IgD-negative memory B cell (primary cell): ENCODE results near the gene VEGFD. TPM values are rescaled to one million over a fixed set of nuclear protein-coding genes. Genes with fewer than 3 reads are reported as not detected.
"Not testable (repeated sequence)": the region's sequence is repeated elsewhere in the genome, so short reads cannot be mapped to it uniquely, and the experiment has no call there.

ENCODE experiments used
- H3K27ac Mint-ChIP-seq, 3 donors: one replicate each; pipeline ENCODE4 v1.8.0; 2020 to 2022; ENCODE audit warnings: mild to moderate bottlenecking in 3 of 3, mixed read lengths in 3 of 3, moderate library complexity in 1 of 3
- H3K27me3 Mint-ChIP-seq: one replicate; pipeline ENCODE4 v1.8.0; 2021; ENCODE audit warnings: mixed read lengths
- H3K36me3 Mint-ChIP-seq: one replicate; pipeline ENCODE4 v1.8.0; 2020; ENCODE audit warnings: mild to moderate bottlenecking, mixed read lengths
- H3K4me1 Mint-ChIP-seq, 3 donors: one replicate each; pipeline ENCODE4 v1.8.0; 2020 to 2022; ENCODE audit warnings: mixed read lengths in 3 of 3, mild to moderate bottlenecking in 1 of 3
- H3K4me3 Mint-ChIP-seq, 4 donors: one replicate each; pipeline ENCODE4 v1.8.0; 2020 to 2022; ENCODE audit warnings: mild to moderate bottlenecking in 4 of 4, mixed read lengths in 4 of 4, moderate library complexity in 3 of 4
- H3K9me3 Mint-ChIP-seq, 3 donors: one replicate each; pipeline ENCODE4 v1.8.0; 2020 to 2021; ENCODE audit warnings: mixed read lengths in 3 of 3, mild to moderate bottlenecking in 1 of 3
- polyA plus RNA-seq: library from polyadenylated mRNA; unstranded; fragments of 300-500 nt; fragmentation: Illumina TruSeq; gene quantifications from one replicate; pipeline ENCODE4 v1.2.3, GENCODE V29; 2021

Gene VEGFD
- polyA plus RNA-seq, 1 donor from 2014 or later = not detected

GRCh38 chrX:15336023-15336413 lies 48.2 kb downstream of the VEGFD start:
- H3K36me3 Mint-ChIP-seq = no peaks in the 10 kb centered on the region

GRCh38 chrX:15335135-15336022 lies 48.8 kb downstream of the VEGFD start, which contains the start of gene PIGA:
TSS of gene PIGA (minus strand) at chrX:15335523. CDS start at chrX:15331930, 3,593 bp downstream.
- H3K27me3 Mint-ChIP-seq = peaks cover 5% of the 10 kb centered on the region
- peaks cover 0 to 12% (median 8%) of the 10 kb centered on the region in 3 donors for H3K4me1 Mint-ChIP-seq
- H3K4me3 Mint-ChIP-seq = peak within 1 kb of the TSS; percentile 90 to 98 (median 96)
- no peaks in the 10 kb centered on the region for H3K9me3 Mint-ChIP-seq
- peak within 1 kb of the TSS; percentile 93 to 98 (median 95) for H3K27ac Mint-ChIP-seq
- no peaks in the 10 kb centered on the region for H3K36me3 Mint-ChIP-seq

More at GRCh38 chrX:15336023-15336413, 48.2 kb downstream of the VEGFD start:
- Mint-ChIP-seq H3K27me3 (peaks cover 8% of the 10 kb centered on the region), H3K27ac (peak overlapping the region; percentile 72 to 98 (median 93)), H3K4me1 (peaks cover 2 to 12% (median 8%) of the 10 kb centered on the region in 3 donors), H3K9me3 (no peaks in the 10 kb centered on the region), H3K4me3 (peak overlapping the region; percentile 90 to 98 (median 96))

GRCh38 chrX:15334561-15334960 lies 49.7 kb downstream of the VEGFD start:
- H3K27ac Mint-ChIP-seq = peak overlapping the region; percentile 93 to 98 (median 95)

GRCh38 chrX:15328821-15329220 lies 55.4 kb downstream of the VEGFD start:
- Mint-ChIP-seq H3K27ac (no peak overlapping the region), H3K9me3 (no peaks in the 10 kb centered on the region), H3K4me1 (peaks cover 0 to 3% (median 2%) of the 10 kb centered on the region in 3 donors), H3K36me3 (no peaks in the 10 kb centered on the region), H3K4me3 (no peak overlapping the region), H3K27me3 (no peaks in the 10 kb centered on the region)

More at GRCh38 chrX:15334561-15334960, 49.7 kb downstream of the VEGFD start:
- Mint-ChIP-seq H3K9me3 (no peaks in the 10 kb centered on the region), H3K36me3 (no peaks in the 10 kb centered on the region), H3K4me3 (peak overlapping the region; percentile 90 to 98 (median 96)), H3K27me3 (peaks cover 5% of the 10 kb centered on the region), H3K4me1 (peaks cover 0 to 12% (median 8%) of the 10 kb centered on the region in 3 donors)

- Mint-ChIP-seq H3K4me3 (no peak overlapping the region), H3K27me3 (peaks cover 1% of the 10 kb centered on the region), H3K4me1 (peaks cover 0 to 3% (median 2%) of the 10 kb centered on the region in 3 donors), H3K36me3 (no peaks in the 10 kb centered on the region), H3K9me3 (no peaks in the 10 kb centered on the region), H3K27ac (no peak overlapping the region)
Measured at GRCh38 chrX:15328131-15328530, 56.1 kb downstream of the VEGFD start.

- Mint-ChIP-seq H3K4me1 (no peaks in the 10 kb centered on the region), H3K27ac (no peak overlapping the region), H3K4me3 (no peak overlapping the region), H3K27me3 (peaks cover 1% of the 10 kb centered on the region), H3K9me3 (no peaks in the 10 kb centered on the region), H3K36me3 (peaks cover 1% of the 10 kb centered on the region)
Measured at GRCh38 chrX:15322472-15322871, 61.7 kb downstream of the VEGFD start.

GRCh38 chrX:15322072-15322471 lies 62.1 kb downstream of the VEGFD start:
- Mint-ChIP-seq H3K27me3 (peaks cover 1% of the 10 kb centered on the region), H3K36me3 (peaks cover 1% of the 10 kb centered on the region), H3K9me3 (no peaks in the 10 kb centered on the region), H3K27ac (no peak overlapping the region), H3K4me1 (no peaks in the 10 kb centered on the region), H3K4me3 (peak overlapping the region in 1 of 4 donors; percentile 48)

- peaks cover 1% of the 10 kb centered on the region for H3K36me3 Mint-ChIP-seq
Measured at GRCh38 chrX:15321447-15321846, 62.8 kb downstream of the VEGFD start.

GRCh38 chrX:15320297-15320696 lies 63.9 kb downstream of the VEGFD start:
- H3K36me3 Mint-ChIP-seq = peaks cover 1% of the 10 kb centered on the region
- H3K27ac Mint-ChIP-seq = no peak overlapping the region
- H3K9me3 Mint-ChIP-seq = no peaks in the 10 kb centered on the region
- no peak overlapping the region for H3K4me3 Mint-ChIP-seq
- no peaks in the 10 kb centered on the region for H3K4me1 Mint-ChIP-seq
- H3K27me3 Mint-ChIP-seq = peaks cover 1% of the 10 kb centered on the region

More at GRCh38 chrX:15321447-15321846, 62.8 kb downstream of the VEGFD start:
- H3K27me3 Mint-ChIP-seq = peaks cover 1% of the 10 kb centered on the region
- no peaks in the 10 kb centered on the region for H3K9me3 Mint-ChIP-seq
- peak overlapping the region in 1 of 3 donors; percentile 67 for H3K27ac Mint-ChIP-seq
- no peak overlapping the region for H3K4me3 Mint-ChIP-seq
- H3K4me1 Mint-ChIP-seq = no peaks in the 10 kb centered on the region

GRCh38 chrX:15319075-15319474 lies 65.1 kb downstream of the VEGFD start:
- H3K4me3 Mint-ChIP-seq = no peak overlapping the region
- H3K27ac Mint-ChIP-seq = no peak overlapping the region
- peaks cover 1% of the 10 kb centered on the region for H3K27me3 Mint-ChIP-seq
- H3K9me3 Mint-ChIP-seq = no peaks in the 10 kb centered on the region
- no peaks in the 10 kb centered on the region for H3K4me1 Mint-ChIP-seq
- H3K36me3 Mint-ChIP-seq = peaks cover 1% of the 10 kb centered on the region

GRCh38 chrX:15315509-15315908 lies 68.7 kb downstream of the VEGFD start, which contains the start of gene ASB11:
TSS of gene ASB11 (minus strand) at chrX:15315640. CDS start at chrX:15315605, 35 bp downstream.
- Mint-ChIP-seq H3K27me3 (no peaks in the 10 kb centered on the region), H3K4me3 (no peak within 1 kb of the TSS), H3K4me1 (no peaks in the 10 kb centered on the region), H3K36me3 (no peaks in the 10 kb centered on the region), H3K9me3 (no peaks in the 10 kb centered on the region), H3K27ac (no peak within 1 kb of the TSS)

- Mint-ChIP-seq H3K36me3 (no peaks in the 10 kb centered on the region), H3K4me1 (no peaks in the 10 kb centered on the region), H3K4me3 (no peak overlapping the region), H3K27ac (no peak overlapping the region), H3K9me3 (no peaks in the 10 kb centered on the region), H3K27me3 (no peaks in the 10 kb centered on the region)
Measured at GRCh38 chrX:15314472-15314871, 69.7 kb downstream of the VEGFD start.

GRCh38 chrX:15311119-15311518 lies 73.1 kb downstream of the VEGFD start:
- Mint-ChIP-seq H3K4me3 (no peak overlapping the region), H3K9me3 (no peaks in the 10 kb centered on the region), H3K27ac (no peak overlapping the region), H3K36me3 (no peaks in the 10 kb centered on the region), H3K27me3 (peaks cover 1% of the 10 kb centered on the region), H3K4me1 (no peaks in the 10 kb centered on the region)

GRCh38 chrX:15310117-15310516 lies 74.1 kb downstream of the VEGFD start:
- H3K27ac Mint-ChIP-seq = no peak overlapping the region
- H3K27me3 Mint-ChIP-seq = peaks cover 3% of the 10 kb centered on the region
- no peaks in the 10 kb centered on the region for H3K4me1 Mint-ChIP-seq
- H3K9me3 Mint-ChIP-seq = no peaks in the 10 kb centered on the region
- H3K4me3 Mint-ChIP-seq = no peak overlapping the region
- no peaks in the 10 kb centered on the region for H3K36me3 Mint-ChIP-seq

GRCh38 chrX:15305899-15306298 lies 78.3 kb downstream of the VEGFD start:
- not testable (repeated sequence) for H3K36me3 Mint-ChIP-seq, H3K27ac Mint-ChIP-seq, H3K4me1 Mint-ChIP-seq, H3K9me3 Mint-ChIP-seq, H3K27me3 Mint-ChIP-seq, H3K4me3 Mint-ChIP-seq
